Measurements from ENCODE around the gene TMEM94.

DNA sequence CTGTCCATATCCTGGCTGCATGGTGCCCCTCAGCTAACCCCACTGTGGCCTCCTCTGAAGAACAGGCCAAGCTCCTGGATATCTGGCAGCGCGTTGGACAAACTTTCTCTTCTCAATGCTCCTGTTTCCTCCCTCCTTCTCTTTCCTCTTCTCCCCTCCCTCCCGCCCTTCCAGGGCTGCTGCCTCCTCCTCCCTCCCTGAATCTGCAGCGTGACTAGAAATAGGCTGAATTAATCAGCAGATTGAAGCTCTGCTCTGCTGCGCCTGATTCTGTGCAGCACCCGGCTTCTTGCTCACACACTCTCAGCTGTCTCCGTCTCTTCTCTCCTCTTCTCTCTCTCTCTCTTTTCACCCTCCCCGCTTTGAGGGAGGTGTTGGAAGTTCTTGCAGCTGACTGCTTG, 19.8 kb downstream of the TMEM94 start:
- TF ChIP-seq, protein P1, sequence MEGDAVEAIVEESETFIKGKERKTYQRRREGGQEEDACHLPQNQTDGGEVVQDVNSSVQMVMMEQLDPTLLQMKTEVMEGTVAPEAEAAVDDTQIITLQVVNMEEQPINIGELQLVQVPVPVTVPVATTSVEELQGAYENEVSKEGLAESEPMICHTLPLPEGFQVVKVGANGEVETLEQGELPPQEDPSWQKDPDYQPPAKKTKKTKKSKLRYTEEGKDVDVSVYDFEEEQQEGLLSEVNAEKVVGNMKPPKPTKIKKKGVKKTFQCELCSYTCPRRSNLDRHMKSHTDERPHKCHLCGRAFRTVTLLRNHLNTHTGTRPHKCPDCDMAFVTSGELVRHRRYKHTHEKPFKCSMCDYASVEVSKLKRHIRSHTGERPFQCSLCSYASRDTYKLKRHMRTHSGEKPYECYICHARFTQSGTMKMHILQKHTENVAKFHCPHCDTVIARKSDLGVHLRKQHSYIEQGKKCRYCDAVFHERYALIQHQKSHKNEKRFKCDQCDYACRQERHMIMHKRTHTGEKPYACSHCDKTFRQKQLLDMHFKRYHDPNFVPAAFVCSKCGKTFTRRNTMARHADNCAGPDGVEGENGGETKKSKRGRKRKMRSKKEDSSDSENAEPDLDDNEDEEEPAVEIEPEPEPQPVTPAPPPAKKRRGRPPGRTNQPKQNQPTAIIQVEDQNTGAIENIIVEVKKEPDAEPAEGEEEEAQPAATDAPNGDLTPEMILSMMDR (IDR thresholded peaks at IDR 0.05), result no peak
- TF ChIP-seq POLR2A (IDR thresholded peaks at IDR 0.05), result no peak
- TF ChIP-seq POLR2AphosphoS5 (IDR thresholded peaks at IDR 0.05), result no peak
- no peak for TF ChIP-seq EP300 (IDR thresholded peaks at IDR 0.05; ENCODE audit: low read depth)
